ENCODE measurements around the gene NASP.

- no peak for TF ChIP-seq CTCF (IDR thresholded peaks at IDR 0.05)
- TF ChIP-seq EP300 (IDR thresholded peaks at IDR 0.05), result no peak
- TF ChIP-seq POLR2A (IDR thresholded peaks at IDR 0.05; ENCODE audit: low read depth), result no peak
Observed at GRCh38 chr1:45654540-45655280, 70.9 kb downstream of the NASP start.

Data from esophagus muscularis mucosa (tissue), 4 donors.